NCI-H2227 (cell line): ENCODE results near the gene ZXDC.

Source experiments
- DNase-seq: peaks from one replicate; lab custom pipeline; 2025; ENCODE audit not compliant: unreplicated experiment; lab: John Stamatoyannopoulos, UW

ZXDC gene

DNA sequence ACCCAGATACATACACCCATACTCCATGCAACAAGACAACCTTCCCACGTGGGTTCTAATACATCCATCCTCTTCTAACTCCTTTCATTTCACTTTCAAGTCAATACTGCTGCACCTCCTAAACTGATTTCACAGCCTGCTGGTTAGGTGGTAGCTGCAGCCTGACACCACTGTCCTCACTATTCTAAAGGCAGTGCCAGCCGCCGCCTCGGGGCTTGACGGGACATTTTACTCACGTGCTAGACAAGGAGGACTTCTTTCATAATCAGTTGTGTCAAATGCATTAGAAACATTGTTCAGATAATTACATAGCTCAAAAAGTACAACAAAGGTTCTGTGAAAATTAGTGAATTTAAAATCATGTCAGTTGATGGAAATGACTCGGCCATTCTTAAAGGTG is 35.6 kb upstream of the ZXDC start:
- no peak for DNase-seq

DNA sequence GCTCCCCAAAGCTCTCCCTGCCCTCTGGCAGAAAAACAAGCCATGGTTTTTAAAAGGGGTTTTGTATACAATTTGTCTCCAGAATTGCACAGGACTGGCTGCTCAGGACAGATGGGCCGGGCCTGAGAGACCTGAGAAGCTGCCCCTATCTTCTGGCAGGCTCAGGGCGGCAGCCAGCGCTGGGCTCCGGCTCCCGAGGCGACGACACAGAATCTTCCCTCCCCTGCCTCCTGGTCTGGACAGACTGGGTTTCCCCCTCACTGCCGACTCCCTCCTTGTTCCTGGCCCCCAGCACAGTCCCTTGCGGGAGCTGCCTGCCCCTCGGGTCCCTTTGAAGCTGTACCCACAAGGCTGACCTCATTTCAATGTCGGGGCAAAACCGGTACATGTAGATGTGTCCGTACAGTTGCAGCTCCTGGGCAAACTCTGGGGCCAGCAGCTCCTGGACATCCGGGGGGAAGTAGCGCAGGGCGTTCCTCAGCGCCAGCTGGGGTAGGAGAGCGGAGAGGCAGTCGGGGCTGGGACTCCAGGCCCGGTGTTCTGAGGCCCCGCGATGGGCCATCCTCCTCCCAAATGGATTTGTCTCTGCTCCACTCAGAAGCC is 34.7 kb upstream of the ZXDC start:
- DNase-seq = no peak

DNA sequence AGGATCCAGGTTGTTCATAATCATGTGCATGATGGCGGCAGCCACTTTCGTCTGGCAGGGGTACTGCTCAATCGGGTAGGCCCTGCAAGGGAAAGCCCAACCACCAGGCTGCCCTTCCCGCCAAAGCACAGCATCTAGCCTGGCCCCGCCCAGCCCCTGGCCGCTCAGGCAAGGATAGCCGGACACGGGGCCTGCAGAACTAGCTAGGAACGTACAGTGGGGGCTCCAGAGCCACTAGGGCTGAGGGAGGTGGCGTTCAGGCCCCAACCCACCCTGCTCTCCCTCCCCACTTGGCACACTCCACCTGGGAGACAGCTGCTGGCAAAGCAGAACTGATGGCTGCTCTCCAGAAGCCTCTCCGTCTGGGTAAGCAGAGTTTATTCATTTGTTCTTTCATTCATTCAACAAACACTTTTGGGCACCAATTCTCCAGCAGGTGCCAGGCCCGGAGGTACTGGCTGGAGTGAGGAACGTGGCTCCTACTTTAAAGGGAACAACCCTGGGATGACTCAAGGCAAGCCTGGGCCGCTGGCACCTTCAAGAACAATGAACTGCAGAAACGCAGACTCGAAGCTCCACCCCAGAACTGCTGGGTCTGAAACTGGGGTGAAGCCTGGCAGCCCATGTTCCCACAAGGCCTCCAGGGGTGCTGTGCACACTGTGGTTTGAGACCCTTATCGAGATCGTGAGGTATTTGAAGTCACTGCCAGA is 34.1 kb upstream of the ZXDC start:
- no peak for DNase-seq

DNA sequence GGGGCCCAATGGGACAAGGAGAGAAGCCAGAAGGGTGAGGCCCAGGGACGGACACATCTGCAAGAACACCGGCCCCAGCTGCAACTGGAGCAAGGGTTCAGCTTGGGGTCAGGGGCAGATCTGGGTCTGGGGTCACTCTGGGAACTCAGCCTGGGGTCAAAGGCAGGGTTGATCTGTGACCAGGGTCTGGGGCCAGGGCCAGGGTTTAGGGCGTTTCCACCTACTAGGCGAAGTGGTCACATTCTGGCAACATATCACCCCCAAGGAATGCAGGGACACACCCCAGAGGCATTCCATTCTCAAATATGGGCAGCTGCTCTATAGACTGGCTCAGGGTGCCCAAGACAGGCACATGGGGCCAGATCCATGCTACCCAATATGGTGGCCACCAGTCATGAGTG is 32.9 kb upstream of the ZXDC start:
- no peak for DNase-seq

DNA sequence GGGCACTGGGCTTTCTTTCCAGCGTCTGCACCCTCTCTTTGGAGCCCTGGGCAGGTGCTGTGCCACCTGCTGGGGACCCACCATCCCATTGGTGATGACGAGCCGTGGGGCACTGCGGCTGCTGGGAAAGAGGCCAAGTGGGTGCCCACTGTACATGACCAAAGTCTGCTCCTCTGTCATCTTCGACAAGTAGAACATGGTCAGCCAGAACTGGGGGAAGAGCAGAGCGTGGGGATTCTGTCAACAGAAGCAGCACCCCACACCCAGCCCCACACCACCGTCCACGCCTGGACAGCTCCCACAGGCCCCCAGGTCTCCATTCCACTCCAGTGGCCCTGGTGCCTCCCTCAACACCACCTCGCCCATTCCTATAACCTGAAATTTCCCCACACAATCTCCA is 32.2 kb upstream of the ZXDC start:
- DNase-seq = no peak

DNA sequence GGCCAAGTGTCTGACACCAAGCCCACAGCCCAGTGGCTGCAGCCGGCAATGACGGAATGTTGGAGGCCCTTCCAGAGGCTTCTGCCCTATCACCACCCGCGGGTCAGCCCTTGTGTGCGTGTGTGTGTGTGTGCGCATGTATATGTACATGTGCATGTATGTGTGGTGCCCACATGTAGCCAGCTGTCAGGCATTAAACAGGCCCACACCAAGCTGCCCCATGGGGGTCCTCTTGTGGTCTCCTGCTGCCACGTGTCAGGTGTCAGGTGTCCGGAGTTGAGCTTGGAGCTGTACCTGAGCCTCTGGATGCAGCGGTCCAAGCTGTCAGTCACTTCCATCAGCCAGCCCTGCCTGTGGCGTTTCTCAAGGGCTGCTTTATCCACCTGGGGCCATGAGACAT is 28.0 kb upstream of the ZXDC start:
- no peak for DNase-seq

DNA sequence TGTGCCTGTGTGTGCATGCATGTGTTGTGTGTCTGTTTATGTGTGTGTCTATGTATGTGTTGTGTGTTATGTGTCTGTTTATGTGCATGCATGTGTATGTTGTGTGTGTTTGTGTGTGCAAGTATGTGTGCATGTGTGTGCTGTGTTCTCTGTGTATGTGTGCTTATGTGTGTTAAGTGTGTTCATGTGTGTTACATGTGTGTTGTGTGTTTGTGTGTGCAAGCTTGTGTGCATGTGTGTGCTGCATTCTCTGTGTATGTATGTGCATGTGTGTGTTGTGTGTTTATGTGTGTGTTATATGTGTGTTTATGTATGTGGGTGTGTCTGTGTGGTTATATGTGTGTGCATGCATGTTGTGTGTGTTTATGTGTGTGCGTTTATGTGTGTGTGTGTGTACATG is 27.0 kb upstream of the ZXDC start:
- no peak for DNase-seq

DNA sequence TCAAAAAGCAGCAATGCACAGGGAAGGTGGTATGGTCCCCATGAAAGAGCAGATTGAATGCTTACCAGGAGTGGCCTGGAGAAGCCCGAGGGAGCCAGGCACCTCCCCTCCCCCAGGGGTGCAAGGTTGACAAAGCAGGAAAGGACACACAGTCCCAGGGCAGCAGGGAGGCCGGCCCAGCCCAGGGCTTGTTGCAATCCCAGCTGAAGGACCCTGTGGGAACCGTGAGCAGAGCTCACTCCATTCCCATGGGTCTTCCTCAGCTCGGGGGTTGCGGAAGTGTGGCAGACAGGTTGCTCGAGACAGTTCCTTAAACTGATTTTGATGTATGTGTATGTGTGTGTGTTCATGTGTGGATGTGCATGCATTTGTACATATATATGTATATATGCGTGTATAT is 26.0 kb upstream of the ZXDC start:
- DNase-seq = no peak

DNA sequence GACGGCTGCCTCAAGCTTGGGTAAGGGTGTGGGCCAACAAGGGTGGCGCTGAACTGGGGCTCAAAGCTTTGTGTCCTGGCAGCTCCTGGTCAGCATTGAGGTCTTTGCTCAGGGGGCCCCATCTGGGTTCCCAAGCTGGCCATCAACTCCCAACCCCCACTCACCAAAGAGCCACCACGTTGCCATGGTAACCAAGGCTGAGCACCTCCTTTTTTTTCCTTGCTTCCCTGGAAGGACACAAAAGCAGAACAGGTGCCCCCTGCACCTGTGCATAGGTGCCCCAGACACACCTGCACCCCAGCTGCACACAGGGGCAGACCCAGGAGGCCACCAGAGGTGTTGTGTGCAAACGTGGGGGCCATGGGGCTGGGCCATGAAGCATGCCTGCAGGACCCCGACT is 25.4 kb upstream of the ZXDC start:
- no peak for DNase-seq

DNA sequence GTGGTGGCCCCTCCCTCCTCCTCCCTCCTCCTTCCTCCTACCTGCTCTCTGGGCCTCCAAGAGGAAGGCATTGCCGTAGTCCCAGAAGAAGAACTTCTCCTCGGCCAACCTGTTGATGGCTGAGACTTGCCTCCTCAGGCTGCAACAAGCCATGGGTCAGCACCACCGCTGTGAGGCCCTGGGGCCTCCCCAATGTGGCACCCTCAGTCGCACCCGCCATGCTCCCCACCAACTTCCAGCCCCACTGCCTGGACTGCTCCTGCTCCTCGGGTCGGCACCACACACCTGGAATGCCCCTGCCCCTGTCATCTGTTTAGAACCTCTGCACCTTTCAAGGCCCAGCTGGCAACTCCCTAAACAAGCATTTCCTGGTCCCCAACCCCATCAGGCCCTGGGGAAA is 24.3 kb upstream of the ZXDC start:
- DNase-seq = no peak

DNA sequence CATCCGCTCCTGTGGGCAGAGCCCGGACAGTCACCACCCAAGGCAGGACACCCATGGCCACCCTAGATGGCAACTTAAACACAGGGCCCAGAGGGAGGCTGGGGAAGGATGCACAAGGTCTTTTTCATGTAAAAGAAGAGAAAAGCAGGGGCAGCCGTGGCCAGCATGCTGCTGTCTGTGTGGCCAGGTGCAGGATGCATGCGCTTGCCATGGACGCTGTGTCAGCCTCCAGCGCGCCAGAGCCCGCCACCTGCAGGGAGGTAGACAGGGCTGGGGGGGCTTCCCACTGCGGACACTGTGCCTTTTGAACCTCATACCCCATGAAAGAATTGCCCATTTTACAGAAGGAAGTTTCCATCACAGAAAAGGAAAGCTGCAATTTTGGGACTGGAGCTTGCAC is 23.7 kb upstream of the ZXDC start:
- no peak for DNase-seq

DNA sequence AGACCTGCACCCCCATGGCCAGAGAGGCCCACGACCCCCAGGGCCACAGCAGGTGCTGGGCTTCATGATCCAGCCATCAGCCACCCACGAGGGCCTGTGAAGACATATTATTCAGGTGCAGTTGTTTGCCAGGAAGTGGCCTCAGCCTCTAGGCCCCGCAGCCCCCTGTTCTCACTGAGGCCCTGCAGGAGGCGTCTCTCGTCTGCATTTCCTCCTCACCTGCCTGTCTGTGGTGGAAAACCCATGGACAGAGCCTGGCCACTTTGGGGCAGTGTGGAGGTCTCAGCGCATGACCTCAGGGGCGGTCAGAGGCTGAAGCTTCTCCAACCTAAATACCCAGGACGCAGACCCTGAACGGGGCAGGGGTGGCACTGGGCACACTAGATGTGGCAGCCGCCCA is 23.2 kb upstream of the ZXDC start:
- no peak for DNase-seq

DNA sequence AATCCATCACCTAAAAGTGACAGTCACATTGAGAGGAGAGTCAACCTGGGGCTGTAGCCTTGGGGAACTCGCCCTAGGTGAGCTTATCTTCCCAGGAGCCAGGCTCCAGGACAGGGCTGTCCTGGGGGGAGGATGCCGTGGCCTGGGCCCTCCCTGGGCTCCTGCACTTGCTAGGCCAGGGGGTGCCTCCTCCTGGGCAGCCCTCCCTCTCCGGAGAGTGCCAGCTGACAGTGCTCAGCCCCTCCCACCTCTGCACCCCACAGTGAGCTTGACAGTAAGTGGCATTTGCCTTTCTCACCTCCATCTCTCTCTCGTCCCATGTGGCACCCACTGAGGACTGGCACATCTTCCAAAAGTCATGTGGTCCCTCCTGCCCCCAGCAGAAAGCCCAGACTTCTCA is 22.8 kb upstream of the ZXDC start:
- DNase-seq = no peak

DNA sequence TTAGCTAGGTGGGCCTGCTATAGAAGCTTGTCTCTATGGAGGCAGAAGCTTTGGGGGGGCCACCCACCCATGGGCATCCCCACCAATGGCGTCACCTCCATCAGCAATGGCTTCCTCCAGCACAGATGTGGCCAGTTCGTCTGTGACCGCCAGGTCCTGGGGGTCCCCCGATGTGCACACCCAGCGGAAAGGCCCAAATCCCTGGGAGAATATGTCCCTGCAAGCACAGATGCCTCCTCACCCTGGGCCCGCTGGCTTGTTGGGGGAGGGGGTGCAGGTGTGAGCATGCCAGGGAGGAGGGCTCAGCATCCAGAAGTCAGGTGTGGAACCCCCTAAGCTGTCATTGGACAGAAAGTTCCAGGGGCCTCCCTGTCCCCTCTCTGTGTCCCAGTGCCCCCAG is 22.3 kb upstream of the ZXDC start:
- DNase-seq = no peak

DNA sequence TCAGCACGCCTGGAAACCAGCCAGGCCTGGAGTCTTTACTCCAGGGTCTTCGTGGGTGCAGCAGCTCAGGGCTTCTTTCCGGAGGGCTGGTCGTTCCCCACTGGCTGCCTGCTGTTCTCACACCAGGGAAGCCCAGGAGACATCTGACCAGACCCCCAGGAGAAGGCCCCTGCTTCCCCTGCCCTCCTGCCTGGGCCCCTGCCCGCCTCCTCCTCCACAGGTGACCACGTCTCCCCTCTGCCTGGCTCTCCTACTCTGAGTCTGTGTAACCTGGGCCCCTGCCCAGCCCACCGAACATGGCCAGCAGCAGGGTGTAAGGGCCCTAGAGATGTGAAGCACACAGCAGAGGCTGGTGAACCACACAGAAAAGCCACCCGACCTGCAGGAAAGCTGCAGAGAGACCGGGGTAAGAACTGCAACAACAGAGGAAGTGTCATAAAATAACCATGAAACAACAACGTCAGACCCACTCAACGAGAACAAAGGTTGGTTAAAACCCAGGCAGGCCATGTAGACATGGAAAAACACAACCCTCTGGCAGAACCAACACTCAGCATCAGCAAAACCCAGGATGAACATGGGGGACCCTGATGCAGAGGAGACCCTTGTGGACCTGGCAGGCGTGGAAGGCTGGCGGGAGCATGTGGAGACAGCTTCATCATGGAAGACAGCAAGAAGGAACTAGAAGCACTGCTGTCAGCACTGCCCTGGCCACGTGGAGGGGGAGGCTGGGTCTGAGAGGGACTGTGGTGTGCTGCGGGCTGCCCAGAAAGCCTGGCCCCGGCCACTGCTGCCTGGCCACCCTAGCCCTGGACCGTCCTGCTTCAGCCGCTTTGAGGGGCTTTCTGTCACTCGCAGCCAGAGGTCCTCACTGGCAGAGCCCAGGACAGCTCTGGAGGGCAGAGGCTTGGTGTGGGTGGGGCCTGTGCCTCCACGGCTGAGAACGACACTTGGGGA is 21.5 kb upstream of the ZXDC start:
- no peak for DNase-seq

DNA sequence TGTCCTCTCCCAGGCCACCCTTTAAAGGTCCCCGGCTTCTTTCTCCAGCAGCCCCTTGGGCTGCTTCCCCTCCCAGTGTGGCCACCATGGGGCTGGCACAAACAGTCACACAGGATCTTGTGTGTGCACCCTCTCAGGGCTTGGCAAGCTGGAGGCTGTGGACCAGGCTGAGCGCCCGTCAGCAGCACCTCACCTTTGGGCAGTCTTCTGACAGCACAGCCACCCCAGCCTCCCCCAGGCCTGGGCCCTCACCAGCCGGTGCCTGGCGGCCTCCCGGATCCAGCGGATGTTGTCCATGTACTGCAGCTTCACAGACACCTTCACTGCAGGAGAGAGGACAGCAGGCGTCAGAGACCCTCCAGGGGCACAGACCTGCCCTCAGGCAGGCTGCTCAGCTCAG is 20.1 kb upstream of the ZXDC start:
- DNase-seq = no peak

DNA sequence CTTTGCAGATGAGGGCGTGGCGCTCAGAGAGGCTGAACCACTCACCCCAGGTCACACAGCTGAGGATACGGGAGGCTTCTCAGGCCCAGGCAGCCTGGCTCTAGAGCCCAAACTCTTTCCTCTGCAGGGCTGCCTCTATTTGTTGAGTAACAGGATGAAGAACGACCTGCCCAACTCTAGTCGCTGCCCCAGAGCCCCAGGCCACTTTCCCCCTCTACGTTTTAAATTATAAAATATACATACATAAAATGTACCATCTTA is 19.2 kb upstream of the ZXDC start:
- DNase-seq = no peak

DNA sequence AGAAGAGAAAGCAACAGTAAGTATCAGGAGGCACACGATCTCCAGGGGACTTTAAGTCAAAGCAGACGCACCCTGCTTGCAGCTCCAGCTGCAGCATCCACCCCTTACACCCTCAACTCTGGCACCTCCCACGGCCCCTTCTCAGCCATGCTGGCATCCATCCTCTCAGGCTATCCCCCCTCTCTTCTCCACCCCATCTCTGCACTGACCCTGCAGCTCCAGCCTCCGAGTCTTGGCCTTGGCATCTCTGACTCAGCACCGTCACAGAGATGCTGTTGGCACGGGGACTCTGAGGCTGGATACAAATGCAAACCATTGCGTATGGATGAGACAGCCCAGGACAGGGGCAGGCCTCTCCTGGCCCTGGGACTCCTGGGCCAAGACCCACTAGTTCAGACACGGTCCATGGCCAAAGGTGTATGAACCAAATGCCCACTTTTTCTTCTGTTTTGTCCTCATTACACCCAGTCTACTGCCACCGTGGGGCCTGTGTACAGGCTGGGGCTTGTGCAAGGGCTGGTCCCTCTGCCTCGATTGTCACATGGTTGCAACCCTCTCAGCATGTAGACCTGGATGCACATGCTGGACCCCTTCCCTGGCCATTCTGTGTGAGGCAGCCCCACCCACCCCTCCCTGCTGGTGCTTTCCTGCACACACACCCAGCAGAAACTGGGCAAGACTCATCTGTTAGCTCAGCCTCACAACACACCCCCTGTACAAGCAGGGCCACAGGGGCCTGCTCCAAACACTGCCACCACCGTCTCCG is 18.7 kb upstream of the ZXDC start:
- DNase-seq = no peak

DNA sequence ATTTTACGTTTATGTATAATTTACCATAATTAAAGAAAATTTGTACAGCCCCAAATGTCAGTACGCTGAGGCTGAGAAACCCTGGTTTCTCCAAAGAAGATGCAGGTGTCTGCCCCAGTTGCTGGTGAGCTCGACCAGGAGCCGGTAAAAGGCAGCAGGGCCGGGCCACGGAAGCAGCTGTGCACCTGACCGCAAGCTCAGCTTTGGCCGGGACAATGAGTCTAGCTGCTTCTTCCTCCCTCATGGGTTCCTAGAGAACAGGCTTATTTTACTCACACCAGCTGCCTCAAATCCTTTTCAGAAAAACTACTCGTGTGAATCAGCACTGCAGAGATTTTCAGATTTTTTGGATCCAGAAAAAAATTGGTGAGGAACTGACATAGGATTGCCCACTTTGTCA is 18.0 kb upstream of the ZXDC start:
- no peak for DNase-seq

DNA sequence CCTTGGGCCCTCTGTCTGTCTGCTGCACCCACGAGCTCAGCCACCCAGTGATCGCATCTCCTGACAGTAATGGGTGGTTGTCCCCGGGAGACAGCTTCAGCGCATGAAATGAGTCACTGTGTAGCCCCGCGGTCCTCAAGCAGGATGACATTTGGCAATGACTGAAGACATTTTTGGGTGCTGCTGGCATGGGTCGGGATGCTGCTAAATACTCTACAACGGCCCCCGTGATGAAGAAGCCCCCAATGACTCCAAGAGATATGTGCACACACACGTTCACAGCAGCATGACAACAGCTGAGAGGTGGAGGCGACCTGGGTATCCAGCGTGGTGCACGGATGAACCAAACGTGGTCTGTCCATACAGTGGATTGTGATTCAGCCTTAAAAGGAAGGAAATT is 17.4 kb upstream of the ZXDC start:
- DNase-seq = no peak

DNA sequence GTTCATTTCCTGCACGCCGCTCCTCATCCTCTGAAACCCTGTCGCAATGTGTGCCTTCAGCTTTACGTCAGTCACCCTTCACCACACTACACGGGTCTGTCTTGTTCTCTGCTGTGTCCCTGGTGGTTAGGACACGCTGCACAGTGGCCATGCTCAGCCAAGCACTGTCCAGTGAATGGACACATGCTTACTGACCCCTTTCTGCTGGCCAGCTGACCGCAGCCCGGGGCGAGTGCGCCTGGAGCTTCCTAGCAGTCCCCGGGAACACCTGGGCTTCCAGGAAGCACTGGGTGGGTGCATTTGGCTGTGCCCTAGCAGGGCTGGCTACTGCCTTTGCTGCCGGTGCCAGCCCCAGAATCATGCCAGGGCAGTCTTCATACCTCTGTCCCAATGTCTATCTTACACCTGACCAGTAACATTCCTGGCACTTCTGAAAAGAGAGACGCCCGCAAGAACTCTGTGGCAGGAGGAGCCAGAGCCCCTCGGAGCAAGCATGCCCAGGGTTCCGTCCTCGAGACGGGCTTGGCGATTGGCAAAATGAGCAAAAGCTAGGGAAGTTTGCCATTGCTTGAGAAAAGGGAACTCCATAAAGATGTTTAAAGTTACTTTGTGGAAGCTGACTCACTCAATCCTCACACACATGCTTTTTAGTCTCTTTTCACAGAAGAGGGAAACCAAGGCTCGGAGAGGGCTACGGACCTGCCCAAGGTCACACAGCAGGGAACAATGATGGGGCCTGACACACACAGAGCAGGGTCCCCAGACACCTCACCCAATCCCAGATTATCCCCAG is 15.7 kb upstream of the ZXDC start:
- no peak for DNase-seq
